HG03378 (cell line): Measurements from ENCODE around the gene SIN3A.

ENCODE experiments used
- ATAC-seq: cut with Tn5 transposase; IDR thresholded peaks from one replicate; pipeline ENCODE4 v1.9.1; 2021; ENCODE audit warnings: mild to moderate bottlenecking, moderate library complexity; ENCODE audit not compliant: unreplicated experiment

Gene SIN3A

DNA sequence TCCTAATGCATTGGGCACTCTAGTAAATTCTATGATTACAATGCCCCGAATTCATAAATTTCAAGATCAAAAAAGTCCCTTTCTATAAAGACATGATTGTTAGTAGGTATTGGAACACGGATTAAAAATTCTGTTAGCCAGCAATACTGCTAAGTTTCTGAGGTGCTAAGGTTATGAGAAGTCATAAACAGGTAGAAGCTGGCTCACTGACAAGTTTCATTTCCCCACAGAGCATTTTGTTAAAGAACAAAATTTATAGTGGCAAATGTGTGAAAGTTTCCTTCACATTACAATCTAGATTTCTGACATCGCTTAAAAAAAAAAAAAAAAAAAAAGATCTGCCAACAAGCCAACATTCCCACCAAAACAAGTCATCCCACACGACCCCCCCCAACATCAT is 70.7 kb downstream of the SIN3A start:
- no peak for ATAC-seq

DNA sequence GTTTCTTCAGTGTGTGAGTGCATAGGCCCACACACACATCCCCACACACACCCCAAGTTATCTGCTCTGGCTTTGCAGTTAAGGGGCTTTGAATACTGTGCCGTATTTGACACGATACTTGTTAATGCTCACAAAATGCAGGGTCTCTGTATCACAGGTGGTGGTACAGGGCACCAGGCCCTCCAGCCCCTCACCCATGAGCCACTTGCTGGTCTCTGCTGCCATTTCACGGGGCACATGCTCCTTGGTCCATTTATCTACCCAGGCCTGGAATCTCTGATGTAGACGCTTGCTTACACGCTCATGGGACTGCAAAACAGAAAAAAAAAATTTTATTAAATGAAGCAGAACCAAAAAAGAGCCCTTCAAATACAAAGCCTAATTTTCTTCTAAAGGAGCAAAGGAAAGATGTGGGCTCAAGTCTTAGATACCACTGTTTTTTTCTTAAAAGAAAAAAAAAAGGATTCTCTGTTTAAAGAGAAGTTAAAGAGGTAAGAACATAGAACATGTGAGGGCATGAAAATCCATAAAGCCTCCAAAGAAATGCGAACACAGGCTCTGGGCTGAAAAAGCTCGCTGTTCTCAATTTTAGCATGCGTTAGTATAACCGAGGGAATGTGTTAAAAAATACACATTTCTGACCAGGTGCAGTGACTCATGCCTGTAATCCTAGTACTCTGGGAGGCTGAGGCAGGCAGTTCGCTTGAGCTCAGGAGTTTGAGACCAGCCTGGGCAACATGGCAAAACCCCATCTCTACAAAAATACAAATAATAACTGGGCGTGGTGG is 79.4 kb downstream of the SIN3A start:
- no peak for ATAC-seq

DNA sequence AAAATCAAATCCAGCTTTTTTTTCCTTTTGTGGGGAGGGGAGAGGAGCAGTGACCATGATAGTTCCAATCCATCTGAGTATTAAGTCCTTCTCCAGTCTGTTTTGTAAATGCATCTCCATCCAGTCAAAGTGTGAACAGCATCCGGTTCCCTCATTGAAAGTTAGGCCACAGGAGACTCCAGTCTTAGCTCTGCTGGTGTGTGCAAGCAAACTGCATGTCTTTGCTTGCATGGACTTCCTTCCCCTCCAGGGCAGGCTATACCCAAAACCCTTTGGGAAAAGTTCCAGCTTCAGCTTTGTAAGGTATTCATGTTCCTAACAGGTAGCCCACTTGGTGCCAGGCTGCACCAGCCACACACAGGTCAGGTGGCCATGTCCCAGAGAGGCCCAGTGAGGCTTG is 80.0 kb downstream of the SIN3A start:
- ATAC-seq: no peak

DNA sequence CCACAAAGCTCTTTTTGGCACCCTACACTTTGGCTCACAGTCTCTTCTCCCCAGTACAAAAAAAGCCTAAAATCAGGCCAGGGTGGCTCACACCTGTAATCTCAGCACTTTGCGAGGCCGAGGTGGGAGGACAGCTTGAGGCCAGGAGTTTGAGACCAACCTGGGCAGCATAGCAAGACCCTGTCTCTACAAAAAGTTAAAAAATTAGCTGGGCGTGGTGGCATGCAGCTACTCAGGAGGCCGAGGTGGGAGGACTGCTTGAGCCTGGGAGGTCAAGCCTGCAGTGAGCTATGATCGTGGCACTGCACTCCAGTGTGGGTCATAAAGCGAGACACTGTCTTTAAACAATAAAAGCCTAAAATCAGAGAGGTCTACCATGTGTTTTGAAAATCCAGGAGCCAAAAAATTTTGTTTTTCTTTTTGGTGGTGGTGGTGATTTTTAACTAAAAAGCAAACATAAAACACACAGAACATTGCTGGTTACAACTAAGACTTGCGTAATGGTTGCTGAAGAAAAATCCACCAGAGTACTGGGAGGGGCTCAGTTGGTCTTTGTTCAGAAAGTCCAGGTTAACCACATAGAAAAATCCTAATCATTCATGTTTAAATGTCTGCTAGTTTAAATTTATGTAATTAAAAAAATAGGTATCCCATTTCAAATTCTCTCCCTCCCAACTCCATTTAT is 81.5 kb downstream of the SIN3A start:
- no peak for ATAC-seq

DNA sequence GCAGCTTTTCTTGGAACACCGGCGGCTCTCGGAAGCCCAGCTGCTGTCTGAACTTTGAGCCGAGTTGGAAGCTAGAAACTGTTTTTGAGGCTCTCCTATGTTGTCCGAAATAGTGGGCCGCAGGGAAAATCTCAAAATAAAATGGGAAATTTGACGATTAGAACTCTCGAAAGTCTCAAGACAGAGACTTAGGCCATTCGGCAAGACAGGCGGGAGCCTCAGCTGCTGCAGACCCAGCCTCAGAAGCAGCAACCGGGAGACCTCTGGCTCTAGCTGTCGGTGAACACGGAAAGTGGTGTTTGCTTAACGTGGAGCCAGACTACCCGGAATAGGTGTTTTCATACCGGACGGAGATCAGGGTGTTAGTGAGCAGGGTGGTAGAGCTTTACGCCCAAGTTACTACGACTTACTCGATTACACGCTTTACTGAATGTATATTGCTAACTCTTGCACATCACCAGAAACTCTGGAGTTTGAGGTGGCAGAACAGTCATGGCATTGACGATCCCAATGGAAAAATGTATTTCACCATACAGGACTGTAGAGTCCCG is 82.7 kb downstream of the SIN3A start:
- peak; percentile 3 for ATAC-seq

DNA sequence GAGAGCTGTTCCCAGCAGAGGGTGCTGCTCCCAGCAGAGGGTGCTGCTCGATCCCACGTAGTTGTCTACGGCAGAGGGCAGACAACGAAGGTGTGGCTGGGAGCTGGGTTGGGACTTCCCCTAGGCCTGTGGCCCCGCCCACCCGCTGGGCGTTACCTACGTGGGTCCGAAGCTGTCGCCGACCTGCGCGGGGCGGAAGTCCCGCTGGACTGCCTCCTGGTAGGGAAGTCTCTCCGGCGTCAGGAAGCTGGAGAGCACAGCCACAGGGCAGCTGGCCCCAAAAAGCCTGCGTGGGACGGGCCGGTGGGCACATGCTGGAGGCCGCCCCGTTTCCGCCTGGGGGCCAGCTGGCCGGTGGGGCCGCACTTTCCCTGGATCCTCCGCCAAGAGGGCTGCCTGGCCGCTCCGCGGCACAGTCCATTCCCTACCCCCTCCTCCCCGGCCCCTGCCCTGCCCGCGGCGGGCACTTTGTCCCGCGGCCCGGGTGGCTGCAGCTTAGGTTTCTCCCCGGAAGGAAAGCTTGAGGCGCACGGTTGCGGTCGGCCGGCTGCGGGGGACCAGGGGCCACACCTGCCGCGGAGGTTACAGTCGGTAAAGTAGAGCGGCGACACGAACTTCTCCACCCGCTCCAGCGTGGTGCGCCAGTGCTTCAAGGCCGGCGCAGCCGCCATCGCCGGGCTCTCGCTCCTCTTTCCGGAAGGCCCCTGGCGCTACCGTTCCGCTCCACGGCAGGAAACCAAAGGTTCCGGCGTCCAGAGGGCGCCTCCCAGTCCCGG is 83.4 kb downstream of the SIN3A start, which contains the start of gene MAN2C1:
Gene MAN2C1 (minus strand): TSS at position 695 of the 776 bp plus-strand sequence. CDS start 24 bp downstream, at position 671.
- peak; percentile 75 for ATAC-seq

DNA sequence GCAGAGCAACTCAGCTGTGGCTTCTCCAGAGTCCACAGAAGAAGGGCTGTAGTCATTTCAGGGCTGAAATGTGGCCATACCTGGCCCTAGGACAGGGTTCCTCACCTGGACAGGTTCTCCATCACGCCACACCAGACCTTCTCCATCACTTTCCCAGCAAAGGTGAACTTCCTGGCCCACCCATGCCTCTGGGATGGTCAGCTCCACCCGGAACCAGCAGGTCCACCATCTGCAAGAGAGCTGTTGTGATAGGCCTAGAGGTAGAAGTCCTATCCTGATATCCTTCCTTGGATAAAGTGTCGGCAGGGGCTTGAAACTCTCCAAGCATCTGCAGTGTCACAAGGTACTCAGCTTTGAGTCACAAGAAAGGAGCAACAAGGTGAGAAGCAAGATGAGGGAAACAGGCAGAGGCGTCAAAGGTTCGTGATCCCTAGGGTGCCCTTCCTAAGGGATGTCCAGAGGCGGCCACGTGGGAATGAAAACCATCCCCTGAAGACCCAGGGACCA is 84.0 kb downstream of the SIN3A start:
- ATAC-seq: no peak

DNA sequence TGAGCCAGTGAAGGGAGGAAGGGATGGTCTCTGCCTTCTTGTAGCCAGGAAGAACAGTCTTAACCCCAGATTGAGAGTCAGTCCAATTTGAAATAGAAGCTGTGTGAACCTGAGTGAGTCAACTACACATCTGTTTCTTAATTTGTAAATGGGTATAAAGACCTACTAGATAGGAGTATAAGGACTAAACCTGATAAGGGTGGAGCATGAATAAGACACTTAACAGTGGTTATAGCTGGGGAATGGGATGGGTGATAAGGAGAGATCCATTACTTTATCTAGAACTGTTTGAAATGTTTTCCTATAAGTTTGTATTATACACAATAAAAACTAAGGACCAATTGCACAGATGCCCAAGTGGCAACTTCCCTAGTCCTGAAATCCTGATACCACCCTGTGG is 84.5 kb downstream of the SIN3A start:
- no peak for ATAC-seq

DNA sequence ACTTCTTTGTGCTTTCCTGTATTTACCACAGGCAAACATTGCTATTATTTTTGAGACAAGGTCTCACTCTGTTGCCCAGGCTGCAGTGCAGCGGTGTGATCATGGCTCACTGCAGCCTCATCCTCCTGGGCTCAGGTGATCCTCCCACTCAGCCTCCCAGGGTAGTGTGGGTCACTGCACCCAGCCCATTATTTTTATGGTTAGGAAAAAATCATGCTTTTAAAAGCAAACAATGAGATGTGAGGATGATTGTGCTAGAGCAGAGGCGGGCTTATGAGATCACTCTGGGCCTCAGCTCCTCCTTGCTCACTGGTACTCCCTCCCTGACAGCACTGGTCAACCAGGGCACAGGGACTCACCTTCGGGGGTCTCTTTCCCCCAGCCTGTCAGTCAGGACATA is 85.3 kb downstream of the SIN3A start:
- ATAC-seq: no peak

DNA sequence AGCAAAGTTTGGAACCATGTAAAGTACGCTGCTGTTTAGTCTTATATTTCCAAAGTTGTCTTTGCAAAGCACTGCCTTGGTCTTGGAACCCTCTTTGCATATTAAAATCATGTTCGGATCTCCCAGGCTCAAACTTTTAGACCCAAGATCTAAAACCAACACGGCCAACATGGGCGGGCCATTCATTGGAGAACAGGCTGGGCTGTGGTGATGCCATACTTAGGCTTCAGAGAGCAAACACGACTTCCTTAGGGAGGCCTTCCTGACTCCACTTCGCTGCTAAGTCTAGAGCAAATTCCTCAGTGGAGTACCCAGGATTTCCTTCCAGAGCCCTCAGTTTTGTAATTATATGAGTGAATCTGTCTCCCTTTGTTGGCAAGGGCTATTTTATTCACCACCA is 86.6 kb downstream of the SIN3A start:
- ATAC-seq: no peak

DNA sequence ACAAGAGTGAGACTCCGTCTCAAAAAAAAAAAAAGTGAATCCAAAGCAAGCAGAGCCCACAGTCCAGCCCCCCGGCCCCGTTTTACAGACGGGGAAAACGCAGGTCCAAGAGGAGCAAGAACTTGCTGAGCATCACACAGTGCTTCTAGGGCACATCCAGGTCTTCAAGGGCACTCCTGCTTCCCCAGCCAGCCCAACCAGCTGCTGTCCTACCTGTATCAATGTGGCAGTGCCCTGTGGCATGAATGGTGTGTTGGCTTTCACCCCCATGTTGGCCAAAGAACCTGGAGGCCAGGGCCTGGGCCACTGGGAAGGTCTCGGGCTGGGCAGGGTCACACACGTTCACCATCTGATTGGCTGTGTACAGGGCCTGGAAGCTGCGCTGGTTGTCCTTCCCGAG is 87.7 kb downstream of the SIN3A start:
- no peak for ATAC-seq

DNA sequence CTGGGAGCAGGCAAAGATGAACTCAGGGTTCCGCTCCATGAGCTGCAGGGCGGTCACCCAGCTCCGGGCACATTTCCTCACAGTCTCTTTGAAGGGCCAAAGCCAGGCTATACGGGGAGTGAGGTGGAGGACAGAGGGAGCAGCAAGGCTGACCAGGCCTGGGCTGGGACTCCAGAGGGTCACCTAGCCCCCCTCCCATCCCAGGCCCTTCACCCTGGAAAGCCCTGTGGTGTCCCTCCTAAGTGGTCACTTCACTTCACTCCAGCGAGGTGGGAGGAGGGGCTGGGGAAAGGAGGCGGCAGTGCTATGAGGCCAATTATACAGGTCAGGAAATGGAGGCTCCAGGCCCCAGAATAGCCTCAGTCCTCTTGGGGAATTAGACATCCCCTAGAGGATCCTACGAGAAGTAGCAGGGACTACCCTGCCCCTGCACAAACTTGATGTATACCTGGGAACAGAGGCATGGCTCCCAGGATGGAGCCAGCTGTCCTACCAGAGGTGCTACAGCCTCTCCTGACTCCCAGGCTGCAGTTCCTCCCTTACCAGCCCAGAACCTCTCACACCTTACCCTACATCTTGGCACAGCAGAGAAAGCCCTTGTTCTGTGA is 88.7 kb downstream of the SIN3A start:
- ATAC-seq: no peak

DNA sequence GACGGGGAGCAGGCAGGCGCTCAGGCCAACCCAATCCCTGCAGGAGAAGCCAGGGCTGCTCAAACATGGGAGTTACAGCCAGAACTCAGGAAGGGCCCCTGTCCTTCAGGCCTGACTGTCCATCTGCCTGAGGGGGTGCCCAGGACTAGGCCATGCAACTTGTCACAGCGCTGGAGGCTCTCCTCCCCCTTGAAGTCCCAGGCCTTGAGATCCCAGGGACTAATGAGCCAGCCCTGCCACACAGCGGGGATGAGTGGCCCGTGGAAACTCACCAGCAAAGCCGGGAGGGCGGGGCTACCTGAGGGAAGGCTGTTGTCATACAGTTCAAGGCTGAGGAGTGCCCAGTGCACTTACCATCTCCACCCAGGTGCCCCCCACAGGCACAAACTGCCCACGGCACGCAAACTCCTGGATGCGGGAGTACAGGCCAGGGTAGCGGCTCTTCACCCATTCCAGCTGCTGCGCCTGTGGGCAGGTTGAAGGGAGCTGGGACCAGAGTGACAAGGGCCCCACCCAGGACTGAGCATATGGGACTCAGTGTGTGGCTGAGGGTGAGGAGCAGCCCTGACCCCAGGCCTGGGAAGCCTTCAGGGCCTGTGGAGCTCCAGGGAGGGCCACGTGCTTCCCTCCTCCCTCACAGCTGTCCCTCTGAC is 89.4 kb downstream of the SIN3A start:
- no peak for ATAC-seq

DNA sequence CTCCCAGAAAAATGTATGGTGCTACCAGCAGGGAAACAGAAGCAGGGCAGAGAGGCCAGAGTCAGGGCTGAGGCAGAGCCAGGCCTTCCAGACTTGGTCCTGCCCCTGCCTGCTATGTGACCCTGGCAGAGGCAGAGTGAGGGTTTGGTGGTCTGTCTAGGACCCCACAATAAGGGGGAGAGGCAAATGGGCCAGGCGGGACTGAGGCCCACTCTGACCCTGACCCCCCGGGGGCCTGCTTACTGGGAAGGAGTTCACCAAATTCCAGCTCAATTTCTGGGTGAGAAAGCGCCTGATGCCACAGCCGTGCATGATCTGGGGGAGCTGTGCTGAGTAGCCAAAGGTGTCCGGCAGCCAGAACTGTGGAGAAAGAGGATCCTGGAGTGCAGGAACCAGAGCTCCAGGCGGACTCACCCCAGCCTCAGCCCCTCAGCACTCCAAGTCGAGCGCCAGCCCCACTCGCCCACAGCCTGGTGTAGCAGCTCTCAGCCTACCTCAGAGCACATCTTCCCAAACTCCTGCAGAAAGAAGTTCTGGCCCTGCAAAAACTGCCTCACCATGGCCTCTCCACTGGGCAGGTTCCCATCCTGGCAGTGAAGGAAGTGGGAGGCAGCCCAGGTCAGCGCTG is 90.0 kb downstream of the SIN3A start:
- ATAC-seq: no peak

DNA sequence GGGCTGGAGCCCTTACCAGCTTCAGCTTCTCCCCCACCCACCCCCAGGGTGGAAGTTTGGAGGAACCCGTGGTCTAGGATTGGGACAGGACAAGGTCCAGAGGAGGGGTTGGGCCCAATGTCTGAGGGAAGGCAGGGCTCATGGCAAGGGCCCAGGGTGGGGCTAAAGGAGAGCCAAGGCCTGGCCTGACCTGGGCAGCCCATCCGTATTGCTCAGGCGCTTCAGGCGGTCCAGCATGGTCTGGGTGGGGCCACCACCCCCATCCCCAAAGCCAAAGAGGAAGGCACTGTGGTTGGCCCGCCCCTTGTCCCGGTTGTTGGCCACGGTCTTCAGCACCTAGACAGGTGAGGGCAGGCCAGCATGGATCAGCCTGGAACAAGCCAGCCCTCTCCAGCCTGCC is 90.6 kb downstream of the SIN3A start:
- no peak for ATAC-seq

DNA sequence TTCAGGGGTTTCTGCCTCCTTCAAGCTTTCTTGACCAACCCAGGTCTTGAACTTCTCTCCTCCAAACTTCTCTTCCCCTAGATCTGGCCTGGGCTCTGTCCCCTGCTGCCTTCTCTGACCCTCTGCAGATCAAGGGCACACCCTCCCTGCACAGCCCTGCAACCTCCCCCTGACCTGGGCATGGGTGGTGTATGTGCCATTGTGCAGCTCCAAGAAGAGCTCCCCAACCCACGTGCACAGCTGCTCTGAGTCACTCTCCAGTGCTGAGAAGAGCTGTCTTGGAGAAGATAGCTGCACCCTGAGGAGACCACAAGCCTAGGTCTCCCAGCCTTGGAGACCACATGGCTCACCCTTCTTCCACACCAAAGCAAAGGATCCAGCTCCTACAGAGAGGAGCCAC is 91.1 kb downstream of the SIN3A start:
- ATAC-seq: no peak

DNA sequence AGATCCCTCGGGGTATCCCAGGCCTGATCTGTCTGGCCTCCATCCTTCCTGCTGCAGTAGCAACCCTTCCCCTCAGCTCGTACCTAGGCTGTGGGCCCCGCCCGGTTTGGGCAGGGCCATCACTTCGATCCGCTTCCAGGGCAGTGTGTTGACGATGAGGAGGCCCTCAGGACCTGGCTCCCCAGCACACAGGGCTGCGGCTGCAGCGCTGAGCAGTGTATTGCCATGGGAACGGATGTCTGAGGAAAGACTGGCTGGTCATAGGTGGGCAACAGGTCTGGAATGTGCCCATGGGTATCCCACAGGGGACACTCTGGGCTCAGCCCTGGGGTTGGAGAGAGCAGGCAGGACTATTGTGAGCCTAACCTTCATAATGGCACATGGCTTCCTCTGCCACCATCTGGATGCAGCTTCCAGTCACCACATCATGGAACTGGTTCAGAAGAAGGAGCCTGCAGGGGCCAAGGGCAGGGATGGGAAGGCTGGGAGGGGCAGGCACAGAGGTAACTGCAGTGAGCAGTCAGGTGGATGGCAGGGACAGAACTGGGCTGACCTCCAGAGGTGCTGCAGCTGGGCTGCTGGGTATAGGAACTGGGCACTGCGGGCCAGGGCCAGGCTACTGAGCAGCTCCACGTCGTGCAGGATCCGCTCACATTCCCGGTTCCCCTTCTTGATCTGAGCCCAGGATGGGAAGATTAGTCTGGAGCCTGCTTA is 91.8 kb downstream of the SIN3A start:
- ATAC-seq: no peak

DNA sequence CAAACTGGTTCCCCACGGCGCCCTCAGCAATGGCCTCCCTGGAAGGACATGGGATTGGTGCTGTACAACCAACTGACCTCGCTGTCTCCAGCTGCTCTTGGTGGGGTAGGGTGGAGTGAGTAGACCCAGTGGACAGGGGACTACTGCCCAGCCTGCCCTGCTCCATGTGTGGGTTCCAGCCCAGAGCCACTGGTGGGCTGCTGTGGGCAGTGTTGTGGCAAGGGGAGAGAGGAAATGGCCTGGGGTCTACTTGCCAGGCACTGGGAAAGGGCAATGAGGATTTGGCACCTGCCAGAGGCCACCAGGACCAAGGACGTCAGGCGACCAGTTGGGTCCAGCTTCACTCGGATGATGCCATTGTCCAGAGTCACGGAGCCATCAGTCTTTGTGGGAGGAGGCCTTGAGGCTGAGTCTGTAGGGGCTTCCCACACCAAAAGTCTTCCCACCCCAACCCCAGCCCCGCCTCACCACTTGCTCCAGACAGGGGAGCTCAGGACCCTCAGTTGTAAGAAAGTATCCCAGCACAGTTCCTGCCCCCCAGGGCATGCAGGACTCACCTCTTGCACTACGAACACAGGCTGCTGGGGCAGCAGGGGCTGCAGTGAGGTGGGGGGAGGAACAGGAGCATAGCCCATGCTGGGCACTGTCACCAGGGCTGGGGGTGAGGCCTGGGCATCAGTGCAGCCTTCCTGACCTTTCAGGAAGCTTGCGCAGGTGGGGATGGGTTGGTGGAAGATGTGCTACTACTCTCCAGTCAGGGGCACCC is 92.5 kb downstream of the SIN3A start:
- no peak for ATAC-seq
